HEK293 (cell line): ENCODE measurements around the gene GSC2.

Experiments used
- KLF1 ChIP-seq: fragments of 450-650 bp; formaldehyde crosslinking; IDR thresholded peaks from 2 replicates; pipeline ENCODE4 v1.5.1; 2016; ENCODE audit warnings: missing biosample characterization, missing genetic modification characterization
- OSR2 ChIP-seq: fragments of 450-650 bp; formaldehyde crosslinking; IDR thresholded peaks from 2 replicates; pipeline ENCODE4 v1.5.1; 2016; ENCODE audit warnings: missing biosample characterization, missing genetic modification characterization
- PRDM10 ChIP-seq: fragments of 450-650 bp; formaldehyde crosslinking; IDR thresholded peaks from 2 replicates; pipeline ENCODE4 v1.5.1; 2016; ENCODE audit warnings: missing biosample characterization, missing genetic modification characterization
- PRDM6 ChIP-seq: fragments of 450-650 bp; formaldehyde crosslinking; IDR thresholded peaks from 2 replicates; pipeline ENCODE4 v1.5.1; 2017; ENCODE audit warnings: missing biosample characterization, missing genetic modification characterization
- SP2 ChIP-seq: fragments of 450-650 bp; formaldehyde crosslinking; IDR thresholded peaks from 2 replicates; pipeline ENCODE4 v1.5.1; 2016; ENCODE audit warnings: missing biosample characterization, missing genetic modification characterization
- SP3 ChIP-seq: fragments of 450-650 bp; formaldehyde crosslinking; IDR thresholded peaks from 2 replicates; pipeline ENCODE4 v1.5.1; 2016; ENCODE audit warnings: missing biosample characterization, missing genetic modification characterization
- TCF7L2 ChIP-seq: IDR thresholded peaks from 2 replicates; pipeline ENCODE4 v1.6.1; 2011; ENCODE audit warnings: low read depth, mild to moderate bottlenecking, inconsistent platforms, low read length, moderate library complexity, borderline replicate concordance
- ZBTB11 ChIP-seq: fragments of 450-650 bp; formaldehyde crosslinking; conservative IDR thresholded peaks from 2 replicates; pipeline ENCODE4 v1.5.1; 2016; ENCODE audit warnings: low read depth, missing biosample characterization, missing genetic modification characterization
- ZBTB21 ChIP-seq: fragments of 450-650 bp; formaldehyde crosslinking; IDR thresholded peaks from 2 replicates; pipeline ENCODE4 v1.5.1; 2017; ENCODE audit warnings: missing biosample characterization, missing genetic modification characterization
- ZBTB6 ChIP-seq: fragments of 450-650 bp; formaldehyde crosslinking; IDR thresholded peaks from 2 replicates; pipeline ENCODE4 v1.5.1; 2017; ENCODE audit warnings: missing biosample characterization, missing genetic modification characterization
- ZNF146 ChIP-seq: fragments of 450-650 bp; formaldehyde crosslinking; IDR thresholded peaks from 2 replicates; pipeline ENCODE4 v1.5.1; 2016; ENCODE audit warnings: missing biosample characterization, missing genetic modification characterization
- ZNF155 ChIP-seq: fragments of 450-650 bp; formaldehyde crosslinking; IDR thresholded peaks from 2 replicates; pipeline ENCODE4 v1.5.1; 2016; ENCODE audit warnings: missing biosample characterization, missing genetic modification characterization
- ZNF184 ChIP-seq: fragments of 450-650 bp; IDR thresholded peaks from 2 replicates; pipeline ENCODE4 v1.5.1; 2018; ENCODE audit warnings: missing biosample characterization, mild to moderate bottlenecking, missing genetic modification characterization
- ZNF302 ChIP-seq: fragments of 450-650 bp; formaldehyde crosslinking; IDR thresholded peaks from 2 replicates; pipeline ENCODE4 v1.5.1; 2016; ENCODE audit warnings: missing biosample characterization, missing genetic modification characterization, low read depth
- ZNF311 ChIP-seq: fragments of 450-650 bp; formaldehyde crosslinking; IDR thresholded peaks from 2 replicates; pipeline ENCODE4 v1.5.1; 2017; ENCODE audit warnings: missing biosample characterization, missing genetic modification characterization, borderline replicate concordance
- ZNF350 ChIP-seq: fragments of 450-650 bp; formaldehyde crosslinking; IDR thresholded peaks from 2 replicates; pipeline ENCODE4 v1.5.0; 2017; ENCODE audit warnings: missing biosample characterization, mild to moderate bottlenecking, missing genetic modification characterization
- ZNF362 ChIP-seq: fragments of 450-650 bp; formaldehyde crosslinking; IDR thresholded peaks from 2 replicates; pipeline ENCODE4 v1.5.1; 2016; ENCODE audit warnings: missing biosample characterization, missing genetic modification characterization
- ZNF404 ChIP-seq: fragments of 450-650 bp; formaldehyde crosslinking; IDR thresholded peaks from 2 replicates; pipeline ENCODE4 v1.5.1; 2017; ENCODE audit warnings: missing biosample characterization, missing genetic modification characterization
- ZNF426 ChIP-seq: fragments of 450-650 bp; formaldehyde crosslinking; IDR thresholded peaks from 2 replicates; pipeline ENCODE4 v1.5.1; 2017; ENCODE audit warnings: missing biosample characterization, missing genetic modification characterization, mild to moderate bottlenecking, inconsistent platforms, moderate library complexity
- ZNF501 ChIP-seq: fragments of 450-650 bp; formaldehyde crosslinking; IDR thresholded peaks from 2 replicates; pipeline ENCODE4 v1.5.1; 2016; ENCODE audit warnings: missing biosample characterization, missing genetic modification characterization
- ZNF521 ChIP-seq: fragments of 450-650 bp; formaldehyde crosslinking; IDR thresholded peaks from 2 replicates; pipeline ENCODE4 v1.5.1; 2017; ENCODE audit warnings: missing biosample characterization, mild to moderate bottlenecking, missing genetic modification characterization
- ZNF530 ChIP-seq: fragments of 450-650 bp; formaldehyde crosslinking; IDR thresholded peaks from 2 replicates; pipeline ENCODE4 v1.5.1; 2016; ENCODE audit warnings: low read depth, missing biosample characterization, missing genetic modification characterization
- ZNF544 ChIP-seq: fragments of 450-650 bp; formaldehyde crosslinking; IDR thresholded peaks from 2 replicates; pipeline ENCODE4 v1.5.0; 2017; ENCODE audit warnings: missing biosample characterization, missing genetic modification characterization
- ZNF555 ChIP-seq: fragments of 450-650 bp; formaldehyde crosslinking; conservative IDR thresholded peaks from 2 replicates; pipeline ENCODE4 v1.5.1; 2017; ENCODE audit warnings: missing biosample characterization, mild to moderate bottlenecking, missing genetic modification characterization, inconsistent platforms
- ZNF558 ChIP-seq: fragments of 450-650 bp; formaldehyde crosslinking; IDR thresholded peaks from 2 replicates; pipeline ENCODE4 v1.5.1; 2016; ENCODE audit warnings: missing biosample characterization, missing genetic modification characterization
- ZNF701 ChIP-seq: fragments of 450-650 bp; formaldehyde crosslinking; IDR thresholded peaks from 2 replicates; pipeline ENCODE4 v1.5.1; 2016; ENCODE audit warnings: missing biosample characterization, missing genetic modification characterization
- ZNF747 ChIP-seq: fragments of 450-650 bp; formaldehyde crosslinking; IDR thresholded peaks from 2 replicates; pipeline ENCODE4 v1.5.1; 2016; ENCODE audit warnings: missing biosample characterization, missing genetic modification characterization
- ZNF768 ChIP-seq: fragments of 450-650 bp; formaldehyde crosslinking; IDR thresholded peaks from 2 replicates; pipeline ENCODE4 v1.5.1; 2018; ENCODE audit warnings: missing biosample characterization, mild to moderate bottlenecking, missing genetic modification characterization
- ZSCAN23 ChIP-seq: fragments of 450-650 bp; formaldehyde crosslinking; IDR thresholded peaks from 2 replicates; pipeline ENCODE4 v1.5.1; 2016; ENCODE audit warnings: missing biosample characterization, missing genetic modification characterization

Gene GSC2

GRCh38 chr22:19178657-19179496 is 28.8 kb upstream of the GSC2 start, which contains the start of gene SLC25A1 (continued):
- no peak for TF ChIP-seq ZNF544 (tag by site-specific recombination)
- no peak for TF ChIP-seq ZNF558 (tag by site-specific recombination)
- no peak for TF ChIP-seq ZBTB11 (tag by site-specific recombination)
- TF ChIP-seq ZNF311 (tag by site-specific recombination), result no peak
- no peak for TF ChIP-seq OSR2 (tag by site-specific recombination)
- no peak for TF ChIP-seq ZNF146 (tag by site-specific recombination)
- no peak for TF ChIP-seq ZSCAN23 (tag by site-specific recombination)
- TF ChIP-seq ZNF555 (tag by site-specific recombination), result no peak
- peak; percentile 65 for TF ChIP-seq SP2 (tag by site-specific recombination)
- no peak for TF ChIP-seq ZNF302 (tag by site-specific recombination)
- TF ChIP-seq ZNF362 (tag by site-specific recombination), result no peak
- no peak for TF ChIP-seq ZNF155 (tag by site-specific recombination)
- TF ChIP-seq ZNF521 (tag by site-specific recombination), result no peak
- TF ChIP-seq ZNF530, result no peak
- no peak for TF ChIP-seq PRDM6
- no peak for TF ChIP-seq ZNF184 (tag by site-specific recombination)
- TF ChIP-seq TCF7L2, result no peak
- TF ChIP-seq ZNF768 (tag by site-specific recombination), result no peak
- no peak for TF ChIP-seq ZNF501 (tag by site-specific recombination)
- peak; percentile 61 for TF ChIP-seq SP3
- TF ChIP-seq ZNF426 (tag by site-specific recombination), result no peak
- TF ChIP-seq ZNF701 (tag by site-specific recombination), result no peak
- TF ChIP-seq ZBTB21, result no peak
- no peak for TF ChIP-seq ZBTB6 (tag by site-specific recombination)
- no peak for TF ChIP-seq ZNF404 (tag by site-specific recombination)
- no peak for TF ChIP-seq ZNF747 (tag by site-specific recombination)
- peak; percentile 80 for TF ChIP-seq KLF1 (tag by site-specific recombination)
- no peak for TF ChIP-seq ZNF350 (tag by site-specific recombination)
- TF ChIP-seq PRDM10 (tag by site-specific recombination), result 0 out of 2 replicates have a peak, but pooled peaks have one; percentile 11
